ENCODE data around the gene EGLN3. TPM values are rescaled to one million over a fixed set of nuclear protein-coding genes. Genes with fewer than 3 reads are reported as not detected.

The EGLN3 gene
- total and polyA plus RNA-seq, 2 of the 13 experiments (the other 11 are each of a cell fraction or from before 2014, with no cell fraction given) = 0.18 to 27.3 TPM

DNA sequence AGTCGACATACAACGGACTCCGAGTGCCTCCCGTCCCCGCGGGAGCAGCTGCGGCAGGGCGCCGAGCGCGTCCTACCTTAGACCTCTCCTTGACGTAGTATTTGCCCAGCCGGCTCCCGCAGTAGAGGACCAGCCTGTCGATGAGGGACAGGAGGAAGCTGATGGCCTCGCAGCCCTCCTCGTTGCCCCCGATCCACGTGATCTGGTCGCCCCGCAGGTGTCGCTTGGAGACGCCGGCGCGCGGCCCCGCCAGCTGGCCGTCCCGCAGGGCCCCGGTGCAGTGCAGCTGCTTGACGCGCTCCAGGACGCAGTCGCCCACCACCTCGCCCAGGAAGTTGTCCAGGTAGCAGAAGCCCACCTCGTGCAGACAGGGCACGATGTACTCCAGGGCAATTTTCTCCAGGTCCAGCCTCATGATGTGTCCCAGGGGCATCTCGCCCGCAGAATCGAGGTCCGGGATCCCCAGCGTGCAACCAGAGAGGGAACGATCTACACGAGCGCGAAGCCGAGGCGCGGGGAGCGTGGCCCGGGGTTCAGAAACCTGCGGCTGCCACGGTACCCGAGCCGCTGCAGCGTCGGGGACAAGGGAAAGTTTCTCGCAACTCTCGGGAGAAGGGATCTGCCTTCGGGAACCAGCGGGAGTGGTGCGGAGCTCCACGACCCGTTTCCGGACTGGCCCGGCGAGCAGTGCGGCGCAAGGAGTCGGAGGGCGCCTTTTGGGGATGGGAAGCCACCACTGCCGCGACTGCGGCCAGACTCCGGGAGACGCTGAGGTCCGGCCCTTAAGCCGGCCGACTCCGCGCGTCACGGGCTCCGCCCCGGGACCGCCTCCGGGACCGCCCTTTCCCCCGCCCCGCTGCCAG lies at the start of gene EGLN3 (continued):
- TF ChIP-seq ZNF569 (CRISPR knock-in tag; IDR thresholded peaks at IDR 0.05; ENCODE audit: borderline replicate concordance) = no peak
- peak; percentile 67 to 78; a peak in 2 of 4 replicates for TF ChIP-seq KLF16 (CRISPR knock-in tag; IDR thresholded peaks at IDR 0.05)
- no peak for TF ChIP-seq ZNF251 (CRISPR knock-in tag; IDR thresholded peaks at IDR 0.05)
- no peak for TF ChIP-seq NFRKB (IDR thresholded peaks at IDR 0.05)
- no peak for TF ChIP-seq ZFP36L1 (CRISPR knock-in tag; IDR thresholded peaks at IDR 0.05)
- no peak for TF ChIP-seq ZNF510 (CRISPR knock-in tag; IDR thresholded peaks at IDR 0.05; ENCODE audit: low read depth)
- no peak for TF ChIP-seq ARNTL (CRISPR knock-in tag; IDR thresholded peaks at IDR 0.05)
- TF ChIP-seq KLF15 (CRISPR knock-in tag; IDR thresholded peaks at IDR 0.05; ENCODE audit: borderline replicate concordance) = no peak
- TF ChIP-seq NR2F6 (IDR thresholded peaks at IDR 0.05) = no peak
- no peak for TF ChIP-seq NR2F6 (CRISPR knock-in tag; IDR thresholded peaks at IDR 0.05)
- TF ChIP-seq POLR2AphosphoS2 (IDR thresholded peaks at IDR 0.05; ENCODE audit: low read depth, low read length) = no peak
- TF ChIP-seq, protein P1, sequence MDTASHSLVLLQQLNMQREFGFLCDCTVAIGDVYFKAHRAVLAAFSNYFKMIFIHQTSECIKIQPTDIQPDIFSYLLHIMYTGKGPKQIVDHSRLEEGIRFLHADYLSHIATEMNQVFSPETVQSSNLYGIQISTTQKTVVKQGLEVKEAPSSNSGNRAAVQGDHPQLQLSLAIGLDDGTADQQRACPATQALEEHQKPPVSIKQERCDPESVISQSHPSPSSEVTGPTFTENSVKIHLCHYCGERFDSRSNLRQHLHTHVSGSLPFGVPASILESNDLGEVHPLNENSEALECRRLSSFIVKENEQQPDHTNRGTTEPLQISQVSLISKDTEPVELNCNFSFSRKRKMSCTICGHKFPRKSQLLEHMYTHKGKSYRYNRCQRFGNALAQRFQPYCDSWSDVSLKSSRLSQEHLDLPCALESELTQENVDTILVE (CRISPR knock-in tag; IDR thresholded peaks at IDR 0.05) = no peak
- no peak for TF ChIP-seq PHB2 (IDR thresholded peaks at IDR 0.05; ENCODE audit: partially characterized antibody)
- TF ChIP-seq, protein P2, sequence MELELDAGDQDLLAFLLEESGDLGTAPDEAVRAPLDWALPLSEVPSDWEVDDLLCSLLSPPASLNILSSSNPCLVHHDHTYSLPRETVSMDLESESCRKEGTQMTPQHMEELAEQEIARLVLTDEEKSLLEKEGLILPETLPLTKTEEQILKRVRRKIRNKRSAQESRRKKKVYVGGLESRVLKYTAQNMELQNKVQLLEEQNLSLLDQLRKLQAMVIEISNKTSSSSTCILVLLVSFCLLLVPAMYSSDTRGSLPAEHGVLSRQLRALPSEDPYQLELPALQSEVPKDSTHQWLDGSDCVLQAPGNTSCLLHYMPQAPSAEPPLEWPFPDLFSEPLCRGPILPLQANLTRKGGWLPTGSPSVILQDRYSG (CRISPR knock-in tag; IDR thresholded peaks at IDR 0.05) = no peak
- TF ChIP-seq, protein P3, sequence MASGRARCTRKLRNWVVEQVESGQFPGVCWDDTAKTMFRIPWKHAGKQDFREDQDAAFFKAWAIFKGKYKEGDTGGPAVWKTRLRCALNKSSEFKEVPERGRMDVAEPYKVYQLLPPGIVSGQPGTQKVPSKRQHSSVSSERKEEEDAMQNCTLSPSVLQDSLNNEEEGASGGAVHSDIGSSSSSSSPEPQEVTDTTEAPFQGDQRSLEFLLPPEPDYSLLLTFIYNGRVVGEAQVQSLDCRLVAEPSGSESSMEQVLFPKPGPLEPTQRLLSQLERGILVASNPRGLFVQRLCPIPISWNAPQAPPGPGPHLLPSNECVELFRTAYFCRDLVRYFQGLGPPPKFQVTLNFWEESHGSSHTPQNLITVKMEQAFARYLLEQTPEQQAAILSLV (CRISPR knock-in tag; IDR thresholded peaks at IDR 0.05; ENCODE audit: borderline replicate concordance) = no peak
- TF ChIP-seq RBM39 (IDR thresholded peaks at IDR 0.05; ENCODE audit: low read depth, low read length, poor library complexity, severe bottlenecking) = no peak
- TF ChIP-seq ZNF720 (CRISPR knock-in tag; IDR thresholded peaks at IDR 0.05) = no peak
- TF ChIP-seq ZBTB1 (CRISPR knock-in tag; IDR thresholded peaks at IDR 0.05; ENCODE audit: borderline replicate concordance) = no peak
- 0 out of 2 replicates have a peak, but pooled peaks have one; percentile 34 for TF ChIP-seq ZFX (CRISPR knock-in tag; IDR thresholded peaks at IDR 0.05; ENCODE audit: low read depth)
- no peak for TF ChIP-seq MAFF (IDR thresholded peaks at IDR 0.05; ENCODE audit: low read depth, low read length)
- no peak for TF ChIP-seq FOXP1 (IDR thresholded peaks at IDR 0.05)
- TF ChIP-seq FOXP1 (CRISPR knock-in tag; IDR thresholded peaks at IDR 0.05) = no peak
- TF ChIP-seq ZNF567 (CRISPR knock-in tag; IDR thresholded peaks at IDR 0.05; ENCODE audit: borderline replicate concordance) = no peak; the same call in 1 of the 2 replicates
- TF ChIP-seq ZNF557 (CRISPR knock-in tag; IDR thresholded peaks at IDR 0.05) = no peak
- peak; percentile 81; the same call in 1 of the 2 replicates for TF ChIP-seq ZNF446 (CRISPR knock-in tag; IDR thresholded peaks at IDR 0.05)
- TF ChIP-seq ZNF652 (CRISPR knock-in tag; IDR thresholded peaks at IDR 0.05; ENCODE audit: borderline replicate concordance, low read depth) = no peak
- TF ChIP-seq SUZ12 (IDR thresholded peaks at IDR 0.05; ENCODE audit: low read depth, low read length) = no peak
- no peak for TF ChIP-seq HNF4G (IDR thresholded peaks at IDR 0.05; ENCODE audit: borderline replicate concordance, low read depth, low read length)
- TF ChIP-seq HNF4G (CRISPR knock-in tag; IDR thresholded peaks at IDR 0.05; ENCODE audit: borderline replicate concordance, low read depth) = no peak
- peak; percentile 37; the same call in 1 of the 2 replicates for TF ChIP-seq HDAC1 (CRISPR knock-in tag; IDR thresholded peaks at IDR 0.05)
